GM12872 (cell line): Measurements from ENCODE around the gene AGXT2.

Experiments used
- TF ChIP-seq, protein P1 (sequence below): IDR thresholded peaks from 3 replicates; pipeline ENCODE4 v1.5.1; 2011; ENCODE audit warnings: low read depth, mild to moderate bottlenecking, low read length, moderate library complexity; ENCODE audit not compliant: insufficient read depth

Gene AGXT2

GRCh38 chr5:35052838-35053237 lies 5.1 kb upstream of the AGXT2 start:
- TF ChIP-seq, protein P1, sequence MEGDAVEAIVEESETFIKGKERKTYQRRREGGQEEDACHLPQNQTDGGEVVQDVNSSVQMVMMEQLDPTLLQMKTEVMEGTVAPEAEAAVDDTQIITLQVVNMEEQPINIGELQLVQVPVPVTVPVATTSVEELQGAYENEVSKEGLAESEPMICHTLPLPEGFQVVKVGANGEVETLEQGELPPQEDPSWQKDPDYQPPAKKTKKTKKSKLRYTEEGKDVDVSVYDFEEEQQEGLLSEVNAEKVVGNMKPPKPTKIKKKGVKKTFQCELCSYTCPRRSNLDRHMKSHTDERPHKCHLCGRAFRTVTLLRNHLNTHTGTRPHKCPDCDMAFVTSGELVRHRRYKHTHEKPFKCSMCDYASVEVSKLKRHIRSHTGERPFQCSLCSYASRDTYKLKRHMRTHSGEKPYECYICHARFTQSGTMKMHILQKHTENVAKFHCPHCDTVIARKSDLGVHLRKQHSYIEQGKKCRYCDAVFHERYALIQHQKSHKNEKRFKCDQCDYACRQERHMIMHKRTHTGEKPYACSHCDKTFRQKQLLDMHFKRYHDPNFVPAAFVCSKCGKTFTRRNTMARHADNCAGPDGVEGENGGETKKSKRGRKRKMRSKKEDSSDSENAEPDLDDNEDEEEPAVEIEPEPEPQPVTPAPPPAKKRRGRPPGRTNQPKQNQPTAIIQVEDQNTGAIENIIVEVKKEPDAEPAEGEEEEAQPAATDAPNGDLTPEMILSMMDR: no peak

GRCh38 chr5:35050541-35051126 lies 2.9 kb upstream of the AGXT2 start:
- TF ChIP-seq, protein P1: no peak

DNA sequence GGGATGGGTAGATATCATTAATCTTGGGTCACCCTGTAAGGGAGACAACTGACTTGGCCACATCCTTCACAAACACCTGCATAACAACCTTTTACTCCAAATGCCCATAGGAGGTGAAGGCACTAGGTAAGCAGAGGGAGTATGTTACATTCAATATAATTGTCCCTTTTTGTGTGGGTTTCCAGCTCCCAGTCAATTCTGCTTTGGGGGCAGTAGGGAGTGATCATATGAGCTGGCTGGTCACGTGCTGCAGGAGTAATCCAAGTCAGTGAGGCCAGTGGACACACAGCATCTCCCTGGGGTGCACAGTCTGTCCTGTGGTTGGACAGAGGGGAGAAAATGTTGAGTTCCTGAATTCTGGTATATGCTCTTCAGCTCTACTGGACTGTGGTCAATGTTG lies 1.2 kb upstream of the AGXT2 start:
- TF ChIP-seq, protein P1: no peak

DNA sequence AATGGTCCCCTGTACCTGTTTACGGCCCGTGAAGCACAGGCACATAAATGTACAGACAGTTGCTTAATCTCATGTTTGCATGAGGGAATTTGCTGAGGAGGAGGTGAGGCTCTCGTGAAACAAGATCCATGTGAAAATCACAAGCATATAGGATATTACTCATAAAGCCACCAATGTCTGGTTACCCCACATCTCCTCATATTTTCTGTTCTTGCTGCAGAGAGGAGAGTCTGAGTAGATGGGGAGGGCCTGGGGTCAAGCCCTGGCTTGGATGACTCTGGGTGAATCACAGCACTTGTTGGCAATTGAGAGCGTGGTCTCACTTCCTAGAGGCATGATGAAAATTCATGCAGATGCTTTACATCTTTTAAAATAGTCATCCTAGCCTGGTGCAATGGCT lies 975 bp downstream of the AGXT2 start:
- TF ChIP-seq, protein P1: no peak

- TF ChIP-seq, protein P1: no peak
These were observed 2.5 kb downstream of the AGXT2 start for GRCh38 chr5:35045280-35045679.

DNA sequence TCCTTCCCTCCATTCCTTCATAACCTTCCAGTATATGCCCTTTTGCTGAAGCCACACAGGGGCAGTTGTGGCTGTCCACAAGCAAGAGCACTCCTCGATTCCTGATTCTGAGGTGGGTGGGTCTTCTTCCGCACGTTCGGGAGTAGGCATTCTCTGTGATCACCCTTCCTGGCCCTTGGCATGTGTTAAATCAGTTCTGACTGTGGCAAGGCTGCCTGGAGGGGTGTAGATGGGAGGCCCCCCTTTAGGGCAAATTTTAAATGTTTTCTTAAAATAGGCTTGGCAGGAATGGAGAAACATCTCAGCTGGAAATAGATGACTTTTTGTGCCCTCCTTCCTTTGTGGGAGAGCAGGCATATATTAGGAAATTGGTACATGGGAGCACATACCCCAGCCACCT lies 3.1 kb downstream of the AGXT2 start:
- TF ChIP-seq, protein P1: no peak

- TF ChIP-seq, protein P1: no peak
These were observed 5.0 kb downstream of the AGXT2 start for GRCh38 chr5:35042781-35043180.
